GM12892 (cell line): ENCODE measurements around the gene TPRX1.

Experiments
- POLR2A ChIP-seq: IDR thresholded peaks from 2 replicates; pipeline ENCODE4 v1.6.1; 2011; ENCODE audit warnings: low read depth, low read length, control low read depth
- TAF1 ChIP-seq: IDR thresholded peaks from 2 replicates; pipeline ENCODE4 v1.6.1; 2011; ENCODE audit warnings: low read depth, mild to moderate bottlenecking, control low read depth, low read length, borderline replicate concordance

- TF ChIP-seq POLR2A (no peak), TAF1 (no peak)
These were observed 9.1 kb upstream of the TPRX1 start for GRCh38 chr19:47813304-47813994.
